Ishikawa (cell line): Measurements from ENCODE around the gene PREPL.

Source experiments
- CEBPB ChIP-seq: IDR thresholded peaks from 2 replicates; pipeline ENCODE4 v1.6.1; 2012
- CREB1 ChIP-seq: IDR thresholded peaks from 2 replicates; pipeline ENCODE4 v1.6.1; 2012; ENCODE audit warnings: low read depth
- EGR1 ChIP-seq: IDR thresholded peaks from 2 replicates; pipeline ENCODE4 v1.6.1; 2012
- EP300 ChIP-seq: IDR thresholded peaks from 2 replicates; pipeline ENCODE4 v1.6.1; 2012; ENCODE audit warnings: borderline replicate concordance
- FOXM1 ChIP-seq: IDR thresholded peaks from 2 replicates; pipeline ENCODE4 v1.6.1; 2012; ENCODE audit warnings: low read depth, borderline replicate concordance
- NFIC ChIP-seq: IDR thresholded peaks from 2 replicates; pipeline ENCODE4 v1.6.1; 2012
- RAD21 ChIP-seq: IDR thresholded peaks from 2 replicates; pipeline ENCODE4 v1.6.1; 2012; ENCODE audit warnings: low read depth
- TAF1 ChIP-seq: IDR thresholded peaks from 2 replicates; pipeline ENCODE4 v1.6.1; 2012; ENCODE audit warnings: low read depth, mild to moderate bottlenecking
- TCF12 ChIP-seq: IDR thresholded peaks from 2 replicates; pipeline ENCODE4 v1.6.1; 2012; ENCODE audit warnings: low read depth
- TEAD4 ChIP-seq: IDR thresholded peaks from 2 replicates; pipeline ENCODE4 v1.6.1; 2012
- YY1 ChIP-seq: IDR thresholded peaks from 2 replicates; pipeline ENCODE4 v1.6.1; 2012; ENCODE audit warnings: low read depth
- ZBTB7A ChIP-seq: IDR thresholded peaks from 2 replicates; pipeline ENCODE4 v1.6.1; 2012; ENCODE audit warnings: low read depth
- TF ChIP-seq, protein P1 (sequence below): IDR thresholded peaks from 2 replicates; pipeline ENCODE4 v1.6.1; 2012
- TF ChIP-seq, protein P2 (sequence below): IDR thresholded peaks from 2 replicates; pipeline ENCODE4 v1.6.1; 2012; ENCODE audit warnings: low read depth, mild to moderate bottlenecking
- TF ChIP-seq, protein P3 (sequence below): IDR thresholded peaks from 2 replicates; pipeline ENCODE4 v1.6.1; 2012

Gene PREPL

DNA sequence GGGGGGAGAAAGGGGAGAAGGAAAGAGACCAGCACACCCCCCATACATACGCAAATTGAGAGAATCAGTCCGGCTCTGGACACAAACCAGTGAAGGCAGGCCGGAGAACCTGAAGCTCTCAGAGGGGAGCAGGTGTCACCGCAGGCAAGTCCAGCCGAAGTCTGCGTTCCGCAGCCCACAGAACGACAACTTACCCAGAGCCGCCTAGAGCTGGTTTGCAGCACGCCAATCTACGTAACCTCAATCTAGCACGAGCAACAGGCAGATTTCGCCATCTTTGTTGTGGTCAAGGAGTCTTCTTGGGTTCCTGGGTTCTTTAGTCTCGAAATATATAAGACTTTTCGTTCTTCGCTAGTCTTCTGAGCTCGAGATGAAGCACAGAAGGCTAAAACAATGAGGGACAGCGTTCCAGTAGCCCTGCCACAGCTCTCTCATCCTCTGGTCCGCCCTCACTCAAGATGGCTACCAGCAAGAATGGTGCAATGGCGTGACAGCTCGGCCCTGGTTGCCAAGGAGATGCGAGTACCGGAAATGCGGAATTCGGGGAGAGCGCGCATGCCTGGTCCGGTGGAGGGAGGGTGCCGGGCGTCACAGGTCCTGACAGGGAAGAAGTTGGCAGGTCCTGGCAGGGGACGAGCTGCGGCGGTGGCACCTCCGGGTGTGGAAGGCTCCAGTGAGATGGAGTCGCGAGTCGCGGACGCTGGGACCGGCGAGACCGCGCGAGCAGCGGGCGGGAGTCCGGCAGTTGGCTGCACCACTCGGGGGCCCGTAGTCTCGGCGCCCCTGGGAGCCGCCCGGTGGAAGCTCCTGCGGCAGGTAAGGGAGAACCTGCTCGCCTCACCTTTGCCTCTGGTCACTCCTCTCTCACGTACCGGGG, at the start of gene PREPL, which contains the start of gene CAMKMT:
TSS of gene PREPL (minus strand) at position 165 of the 877 bp plus-strand sequence. CDS start 15,152 bp downstream, outside the sequence.
TSS of gene CAMKMT (plus strand) at position 618 of the 877 bp plus-strand sequence.
- TF ChIP-seq FOXM1, result no peak
- TF ChIP-seq RAD21, result no peak
- peak; percentile 17 for TF ChIP-seq TEAD4
- TF ChIP-seq CEBPB, result peak; percentile 65; the same call in 1 of the 2 replicates
- 0 out of 2 replicates have a peak, but pooled peaks have one; percentile 17 for TF ChIP-seq ZBTB7A
- TF ChIP-seq, protein P1, sequence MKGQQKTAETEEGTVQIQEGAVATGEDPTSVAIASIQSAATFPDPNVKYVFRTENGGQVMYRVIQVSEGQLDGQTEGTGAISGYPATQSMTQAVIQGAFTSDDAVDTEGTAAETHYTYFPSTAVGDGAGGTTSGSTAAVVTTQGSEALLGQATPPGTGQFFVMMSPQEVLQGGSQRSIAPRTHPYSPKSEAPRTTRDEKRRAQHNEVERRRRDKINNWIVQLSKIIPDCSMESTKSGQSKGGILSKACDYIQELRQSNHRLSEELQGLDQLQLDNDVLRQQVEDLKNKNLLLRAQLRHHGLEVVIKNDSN, result peak; percentile 18; the same call in 1 of the 2 replicates
- peak; percentile 84 for TF ChIP-seq CREB1
- TF ChIP-seq, protein P2, sequence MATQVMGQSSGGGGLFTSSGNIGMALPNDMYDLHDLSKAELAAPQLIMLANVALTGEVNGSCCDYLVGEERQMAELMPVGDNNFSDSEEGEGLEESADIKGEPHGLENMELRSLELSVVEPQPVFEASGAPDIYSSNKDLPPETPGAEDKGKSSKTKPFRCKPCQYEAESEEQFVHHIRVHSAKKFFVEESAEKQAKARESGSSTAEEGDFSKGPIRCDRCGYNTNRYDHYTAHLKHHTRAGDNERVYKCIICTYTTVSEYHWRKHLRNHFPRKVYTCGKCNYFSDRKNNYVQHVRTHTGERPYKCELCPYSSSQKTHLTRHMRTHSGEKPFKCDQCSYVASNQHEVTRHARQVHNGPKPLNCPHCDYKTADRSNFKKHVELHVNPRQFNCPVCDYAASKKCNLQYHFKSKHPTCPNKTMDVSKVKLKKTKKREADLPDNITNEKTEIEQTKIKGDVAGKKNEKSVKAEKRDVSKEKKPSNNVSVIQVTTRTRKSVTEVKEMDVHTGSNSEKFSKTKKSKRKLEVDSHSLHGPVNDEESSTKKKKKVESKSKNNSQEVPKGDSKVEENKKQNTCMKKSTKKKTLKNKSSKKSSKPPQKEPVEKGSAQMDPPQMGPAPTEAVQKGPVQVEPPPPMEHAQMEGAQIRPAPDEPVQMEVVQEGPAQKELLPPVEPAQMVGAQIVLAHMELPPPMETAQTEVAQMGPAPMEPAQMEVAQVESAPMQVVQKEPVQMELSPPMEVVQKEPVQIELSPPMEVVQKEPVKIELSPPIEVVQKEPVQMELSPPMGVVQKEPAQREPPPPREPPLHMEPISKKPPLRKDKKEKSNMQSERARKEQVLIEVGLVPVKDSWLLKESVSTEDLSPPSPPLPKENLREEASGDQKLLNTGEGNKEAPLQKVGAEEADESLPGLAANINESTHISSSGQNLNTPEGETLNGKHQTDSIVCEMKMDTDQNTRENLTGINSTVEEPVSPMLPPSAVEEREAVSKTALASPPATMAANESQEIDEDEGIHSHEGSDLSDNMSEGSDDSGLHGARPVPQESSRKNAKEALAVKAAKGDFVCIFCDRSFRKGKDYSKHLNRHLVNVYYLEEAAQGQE, result no peak
- TF ChIP-seq, protein P3, sequence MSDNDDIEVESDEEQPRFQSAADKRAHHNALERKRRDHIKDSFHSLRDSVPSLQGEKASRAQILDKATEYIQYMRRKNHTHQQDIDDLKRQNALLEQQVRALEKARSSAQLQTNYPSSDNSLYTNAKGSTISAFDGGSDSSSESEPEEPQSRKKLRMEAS, result peak; percentile 89
- no peak for TF ChIP-seq NFIC
- 0 out of 2 replicates have a peak, but pooled peaks have one; percentile 18 for TF ChIP-seq TCF12
- no peak for TF ChIP-seq EP300
- TF ChIP-seq TAF1, result peak; percentile 65
- peak; percentile 99 for TF ChIP-seq YY1
- peak; percentile 94 for TF ChIP-seq EGR1

DNA sequence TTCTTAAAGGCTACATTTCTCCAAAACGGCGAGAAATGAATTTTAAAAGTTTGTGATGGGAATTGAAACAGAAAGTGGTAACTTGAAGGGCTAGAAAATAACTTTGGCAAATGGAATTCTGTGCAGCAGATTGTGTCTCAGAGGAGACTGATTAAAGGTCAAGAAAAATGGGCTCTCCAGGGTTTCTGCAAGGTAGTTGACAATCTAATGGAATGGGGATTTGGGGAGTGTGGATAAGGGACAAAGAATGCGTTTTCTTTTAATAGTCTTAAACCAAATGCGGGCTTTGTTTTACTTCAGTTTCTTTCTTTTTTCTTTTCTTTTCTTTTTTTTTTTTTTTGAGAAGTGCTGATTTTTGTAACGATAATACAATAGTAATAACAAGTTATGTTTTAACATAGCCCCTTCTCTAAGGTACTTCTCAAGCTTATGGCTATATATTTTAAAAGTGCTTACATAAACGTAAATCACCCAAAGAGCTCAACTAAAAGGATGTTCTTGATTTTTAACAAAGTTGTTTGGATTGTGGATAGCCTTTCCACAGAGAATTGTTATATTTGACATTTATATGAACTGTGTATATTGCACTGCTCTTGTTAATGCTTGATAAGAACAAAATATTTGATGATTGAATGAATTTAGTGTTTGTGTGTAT, 37.1 kb upstream of the PREPL start:
- TF ChIP-seq TAF1, result no peak

DNA sequence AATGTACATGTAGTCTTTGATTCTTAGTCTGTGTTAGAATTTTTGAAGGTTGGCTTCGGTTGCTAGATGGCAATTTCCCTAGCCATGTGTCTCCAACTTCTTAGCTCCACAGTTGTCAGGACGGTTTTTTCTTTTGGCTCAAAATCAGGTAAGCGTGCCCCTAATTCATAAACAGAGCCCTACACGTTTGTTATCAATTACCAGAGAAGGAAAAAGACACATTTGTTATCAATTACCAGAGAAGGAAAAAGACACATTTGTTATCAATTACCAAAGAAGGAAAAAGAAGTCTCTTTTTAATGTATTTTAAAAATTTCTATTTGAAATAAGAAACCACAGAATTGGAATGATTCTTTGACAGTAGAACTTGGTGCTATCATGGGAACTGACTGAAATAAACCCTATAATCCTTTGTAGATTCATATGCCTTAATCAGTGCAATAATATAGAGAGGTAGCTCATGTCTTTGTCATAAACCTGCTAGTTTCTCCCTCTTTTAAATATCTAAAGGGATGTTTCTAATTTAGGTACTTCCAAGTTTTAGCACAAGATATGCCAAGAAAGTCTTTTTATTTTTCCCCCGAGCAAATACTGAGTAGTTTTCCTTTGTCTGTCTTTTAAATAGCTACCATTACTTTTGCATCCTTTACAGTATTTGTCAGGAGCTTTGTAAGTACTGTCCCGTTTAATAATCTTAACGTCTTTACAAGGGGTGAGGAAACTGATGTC, 36.3 kb upstream of the PREPL start:
- TF ChIP-seq ZBTB7A, result no peak
- no peak for TF ChIP-seq TCF12
- no peak for TF ChIP-seq EGR1
- no peak for TF ChIP-seq YY1
- no peak for TF ChIP-seq RAD21
- TF ChIP-seq CREB1, result no peak
- no peak for TF ChIP-seq FOXM1
- TF ChIP-seq, protein P2, result no peak

- TF ChIP-seq RAD21 (peak; percentile 59), CEBPB (no peak)
These were observed 31.1 kb upstream of the PREPL start for GRCh38 chr2:44392338-44392943.

GRCh38 chr2:44389895-44390294, 28.6 kb upstream of the PREPL start:
- TF ChIP-seq EGR1 (no peak), FOXM1 (no peak), CREB1 (no peak), RAD21 (no peak), ZBTB7A (no peak), CEBPB (no peak), TEAD4 (no peak), TCF12 (no peak), NFIC (no peak), YY1 (no peak), EP300 (no peak), TAF1 (no peak)
- TF ChIP-seq, protein P1, result no peak
- TF ChIP-seq, protein P3, result no peak
- TF ChIP-seq, protein P2, result no peak
